ENCODE measurements around the gene CA6. TPM values are rescaled to one million over a fixed set of nuclear protein-coding genes. Genes with fewer than 3 reads are reported as not detected.

Gene CA6
- total RNA-seq, 2 donors from 2014 or later: not detected

DNA sequence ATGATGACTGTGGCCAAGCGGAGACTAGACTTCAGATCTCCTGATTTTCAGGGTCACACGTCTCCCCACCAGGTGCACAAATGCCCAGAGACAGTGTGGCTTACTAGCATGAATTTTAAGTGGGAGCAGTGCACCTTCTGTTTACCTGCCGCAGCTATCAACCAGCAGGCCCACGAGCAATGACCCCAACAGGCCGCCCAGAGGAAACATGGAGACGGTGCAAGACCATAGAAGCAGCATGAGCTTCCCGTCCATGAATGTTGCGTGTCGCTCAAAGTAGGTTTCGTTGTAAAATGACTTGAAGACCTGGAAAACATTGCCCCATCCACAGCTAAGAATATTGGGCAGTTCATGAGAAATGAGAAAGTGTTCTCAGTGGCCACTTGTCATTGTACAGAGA is 77.1 kb downstream of the CA6 start:
- H3K4me1 ChIP-seq: peaks cover 6% of the 10 kb centered on the region
- TF ChIP-seq POLR2A (IDR thresholded peaks at IDR 0.05): no peak
- TF ChIP-seq, protein P1, sequence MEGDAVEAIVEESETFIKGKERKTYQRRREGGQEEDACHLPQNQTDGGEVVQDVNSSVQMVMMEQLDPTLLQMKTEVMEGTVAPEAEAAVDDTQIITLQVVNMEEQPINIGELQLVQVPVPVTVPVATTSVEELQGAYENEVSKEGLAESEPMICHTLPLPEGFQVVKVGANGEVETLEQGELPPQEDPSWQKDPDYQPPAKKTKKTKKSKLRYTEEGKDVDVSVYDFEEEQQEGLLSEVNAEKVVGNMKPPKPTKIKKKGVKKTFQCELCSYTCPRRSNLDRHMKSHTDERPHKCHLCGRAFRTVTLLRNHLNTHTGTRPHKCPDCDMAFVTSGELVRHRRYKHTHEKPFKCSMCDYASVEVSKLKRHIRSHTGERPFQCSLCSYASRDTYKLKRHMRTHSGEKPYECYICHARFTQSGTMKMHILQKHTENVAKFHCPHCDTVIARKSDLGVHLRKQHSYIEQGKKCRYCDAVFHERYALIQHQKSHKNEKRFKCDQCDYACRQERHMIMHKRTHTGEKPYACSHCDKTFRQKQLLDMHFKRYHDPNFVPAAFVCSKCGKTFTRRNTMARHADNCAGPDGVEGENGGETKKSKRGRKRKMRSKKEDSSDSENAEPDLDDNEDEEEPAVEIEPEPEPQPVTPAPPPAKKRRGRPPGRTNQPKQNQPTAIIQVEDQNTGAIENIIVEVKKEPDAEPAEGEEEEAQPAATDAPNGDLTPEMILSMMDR (IDR thresholded peaks at IDR 0.05): no peak
- H3K9me3 ChIP-seq: no peaks in the 10 kb centered on the region
- WGBS, 2 donors: 83 to 88% methylated on average over 10 of the region's 10 CpGs
- intact Hi-C loops (cut with DNase I): no loop called here
- no peak overlapping the region for H3K4me3 ChIP-seq
- ATAC-seq (no peak), DNase-seq (no peak)
- no peaks in the 10 kb centered on the region for H3K36me3 ChIP-seq (replicated peaks in 1 of 2; ENCODE audit: insufficient read depth in 1 of 2, low read depth in 2 of 2)
- H3K27me3 ChIP-seq: no peaks in the 10 kb centered on the region
- peak overlapping the region in 1 of 4 donors; percentile 29 for H3K27ac ChIP-seq

Small RNAs within 50 kb of the gene (small RNA-seq; reads per million reads assigned to genes)
- gene AL139415.2 (not detected), gene RN7SL451P (not detected)

Other genes starting within 250 kb of the CA6 start
- gene RERE, start 128.2 kb upstream of the CA6 start, total RNA-seq: 100 to 1,000 TPM in 1 of 2 donors, 10 to 100 TPM in 1; 74.5 to 128 TPM
- 100 to 1,000 TPM; 145 to 157 TPM for gene ENO1, start 67.2 kb upstream of the CA6 start, total RNA-seq
- not detected for gene SLC2A7, start 80.6 kb downstream of the CA6 start, total RNA-seq
- under 1 TPM; under 0.01 to 0.26 TPM for gene SLC2A5, start 123.8 kb downstream of the CA6 start, total RNA-seq
- gene GPR157, start 183.2 kb downstream of the CA6 start, total RNA-seq: 10 to 100 TPM in 1 of 2 donors, 1 to 10 TPM in 1; 6.0 to 13.5 TPM